ENCODE measurements around the gene CIROP.

CIROP gene

GRCh38 chr14:23095196-23096108, 9.3 kb downstream of the CIROP start, which contains the start of gene C14orf119:
Gene C14orf119 (plus strand): TSS chr14:23095505. CDS start chr14:23097659, 2,154 bp downstream.
- TF ChIP-seq CTCF (IDR thresholded peaks at IDR 0.05; ENCODE audit: low read depth, low read length): no peak
- peak; percentile 98 for DNase-seq (ENCODE audit: extremely low read depth, low read depth)

- peak; percentile 71 for DNase-seq (ENCODE audit: extremely low read depth, low read depth)
- TF ChIP-seq CTCF (IDR thresholded peaks at IDR 0.05; ENCODE audit: low read depth, low read length): no peak
These were observed 10.1 kb downstream of the CIROP start, which contains the start of gene ACIN1 for GRCh38 chr14:23094666-23095195. Gene ACIN1 (minus strand): TSS chr14:23095136. CDS start chr14:23095112, 24 bp downstream.

GRCh38 chr14:23093991-23094665, 10.7 kb downstream of the CIROP start:
- peak; percentile 32 for TF ChIP-seq CTCF (IDR thresholded peaks at IDR 0.05; ENCODE audit: low read depth, low read length)
- DNase-seq (ENCODE audit: extremely low read depth, low read depth): no peak

GRCh38 chr14:23093526-23093925, 11.3 kb downstream of the CIROP start:
- TF ChIP-seq CTCF (IDR thresholded peaks at IDR 0.05; ENCODE audit: low read depth, low read length): no peak
- no peak for DNase-seq (ENCODE audit: extremely low read depth, low read depth)

GRCh38 chr14:23093104-23093503, 11.7 kb downstream of the CIROP start:
- no peak for DNase-seq (ENCODE audit: extremely low read depth, low read depth)
- no peak for TF ChIP-seq CTCF (IDR thresholded peaks at IDR 0.05; ENCODE audit: low read depth, low read length)

GRCh38 chr14:23091294-23092225, 13.2 kb downstream of the CIROP start:
- no peak for DNase-seq (ENCODE audit: extremely low read depth, low read depth)
- no peak for TF ChIP-seq CTCF (IDR thresholded peaks at IDR 0.05; ENCODE audit: low read depth, low read length)
